SKM-1 (cell line): ENCODE results near the gene CUX1.

Experiments used
- DNase-seq: peaks from one replicate; lab custom pipeline; 2025; ENCODE audit not compliant: unreplicated experiment; lab: John Stamatoyannopoulos, UW

Gene CUX1

GRCh38 chr7:102280521-102280920 lies 463.1 kb downstream of the CUX1 start:
- no peak for DNase-seq

DNA sequence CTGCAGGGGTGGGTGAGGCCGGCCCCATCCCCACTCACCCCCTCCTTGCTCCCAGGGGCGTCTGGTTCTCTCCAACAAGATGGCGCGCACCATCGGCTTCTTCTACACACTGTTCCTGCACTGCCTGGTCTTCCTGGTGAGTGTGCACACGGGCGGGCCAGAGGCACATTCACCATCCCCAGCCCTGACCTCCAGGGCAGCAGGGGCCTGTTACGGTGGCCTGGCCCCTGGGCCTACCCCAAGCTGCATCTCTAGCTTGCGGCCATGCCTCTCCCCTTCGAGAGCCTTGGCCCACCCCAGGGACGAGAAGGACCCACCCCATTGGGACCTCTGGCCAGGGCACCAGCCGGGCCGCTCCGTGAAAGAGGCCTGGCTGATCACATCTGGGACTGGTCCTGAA lies 464.4 kb downstream of the CUX1 start:
- DNase-seq = no peak

- no peak for DNase-seq
Observed at GRCh38 chr7:102282465-102283362, 465.3 kb downstream of the CUX1 start.

- no peak for DNase-seq
Observed at GRCh38 chr7:102283477-102284189, 466.2 kb downstream of the CUX1 start.

DNA sequence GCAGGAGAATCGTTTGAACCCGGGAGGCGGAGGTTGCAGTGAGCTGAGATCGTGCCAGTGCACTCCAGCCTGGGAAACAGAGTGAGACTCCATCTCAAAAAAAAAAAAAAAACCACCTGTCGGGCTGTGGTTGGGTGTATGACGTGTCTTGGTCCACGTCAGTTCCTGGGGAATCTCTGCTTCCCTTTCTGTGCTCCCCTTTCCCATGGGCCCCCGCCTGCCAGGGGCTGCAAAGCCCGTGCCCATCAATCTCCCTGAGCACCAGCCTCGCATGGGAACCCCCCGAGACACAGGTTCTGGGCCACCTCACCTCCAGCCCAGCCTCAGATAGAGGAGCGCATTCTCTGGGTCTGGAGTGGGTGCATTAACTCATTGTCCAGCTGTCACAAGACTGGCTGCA lies 467.0 kb downstream of the CUX1 start:
- no peak for DNase-seq

DNA sequence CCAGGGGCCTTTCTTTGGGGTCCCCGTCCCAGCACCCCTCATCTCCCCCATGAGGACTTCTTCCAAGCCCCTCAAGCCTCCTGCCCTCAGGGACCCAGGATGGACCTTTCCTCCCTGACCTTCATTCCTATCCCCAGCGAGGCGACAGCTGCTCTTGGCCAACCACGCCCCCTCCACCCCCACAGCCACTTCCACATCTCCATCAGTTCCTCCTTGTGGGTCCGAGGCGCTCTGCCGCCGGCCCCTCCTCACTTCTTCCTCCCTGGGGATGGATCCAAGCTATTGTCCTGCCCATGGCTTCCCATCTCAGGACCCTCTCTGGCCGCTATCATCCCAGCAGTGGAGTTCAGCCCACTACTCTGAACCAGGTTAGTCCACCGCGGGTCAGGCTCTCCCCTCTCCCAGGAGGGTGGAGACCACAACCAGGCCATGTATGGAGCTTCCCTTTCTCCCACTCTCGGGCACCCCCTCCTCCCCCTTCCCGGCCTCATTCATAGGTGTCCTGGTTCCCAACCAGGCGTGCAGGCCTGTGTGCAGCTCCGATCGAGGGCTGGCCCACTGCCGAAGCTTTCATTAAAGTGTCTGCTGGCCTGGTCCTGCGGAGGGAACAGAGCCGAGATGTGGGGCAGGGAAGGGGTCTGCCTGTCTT lies 467.6 kb downstream of the CUX1 start:
- peak; percentile 36 for DNase-seq

DNA sequence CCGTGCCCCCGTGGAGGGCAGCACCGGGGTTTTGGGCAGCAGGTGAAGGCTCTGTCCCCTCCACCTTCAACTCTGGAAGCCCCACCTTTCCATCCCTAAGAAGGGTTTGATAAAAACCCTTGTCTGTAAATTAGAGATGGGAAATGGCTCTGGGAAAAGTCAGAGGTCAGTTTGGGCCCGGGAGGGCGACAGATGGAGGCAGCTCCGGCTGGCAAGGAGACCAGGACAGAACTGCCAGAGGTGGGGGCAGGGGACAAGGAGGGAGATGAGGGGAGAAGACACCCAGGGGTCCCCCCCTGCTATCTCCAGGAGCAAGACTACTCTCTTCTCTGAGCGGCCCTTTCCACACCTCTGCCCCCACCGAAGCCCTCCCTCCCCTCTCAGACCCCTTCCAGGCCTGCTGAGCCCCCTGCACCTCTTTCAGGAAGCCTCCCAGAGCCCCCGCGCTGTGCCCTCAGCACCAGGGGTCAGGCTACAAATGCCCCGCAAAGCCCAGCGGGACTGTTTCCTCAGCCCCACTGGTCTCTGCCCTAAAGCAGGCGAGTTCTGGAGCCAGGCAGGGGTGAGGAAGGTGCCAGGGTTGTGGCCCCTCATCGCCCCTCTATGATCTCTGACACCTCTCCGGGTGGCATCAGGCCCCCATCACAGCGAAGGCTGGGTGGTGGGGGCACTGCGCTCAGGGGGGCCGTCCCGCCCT lies 468.3 kb downstream of the CUX1 start:
- no peak for DNase-seq

GRCh38 chr7:102286237-102287110 lies 469.0 kb downstream of the CUX1 start, which contains the start of gene SH2B2:
Gene SH2B2 (plus strand): TSS chr7:102286868. CDS start chr7:102300551, 13,683 bp downstream.
- DNase-seq = peak; percentile 53

DNA sequence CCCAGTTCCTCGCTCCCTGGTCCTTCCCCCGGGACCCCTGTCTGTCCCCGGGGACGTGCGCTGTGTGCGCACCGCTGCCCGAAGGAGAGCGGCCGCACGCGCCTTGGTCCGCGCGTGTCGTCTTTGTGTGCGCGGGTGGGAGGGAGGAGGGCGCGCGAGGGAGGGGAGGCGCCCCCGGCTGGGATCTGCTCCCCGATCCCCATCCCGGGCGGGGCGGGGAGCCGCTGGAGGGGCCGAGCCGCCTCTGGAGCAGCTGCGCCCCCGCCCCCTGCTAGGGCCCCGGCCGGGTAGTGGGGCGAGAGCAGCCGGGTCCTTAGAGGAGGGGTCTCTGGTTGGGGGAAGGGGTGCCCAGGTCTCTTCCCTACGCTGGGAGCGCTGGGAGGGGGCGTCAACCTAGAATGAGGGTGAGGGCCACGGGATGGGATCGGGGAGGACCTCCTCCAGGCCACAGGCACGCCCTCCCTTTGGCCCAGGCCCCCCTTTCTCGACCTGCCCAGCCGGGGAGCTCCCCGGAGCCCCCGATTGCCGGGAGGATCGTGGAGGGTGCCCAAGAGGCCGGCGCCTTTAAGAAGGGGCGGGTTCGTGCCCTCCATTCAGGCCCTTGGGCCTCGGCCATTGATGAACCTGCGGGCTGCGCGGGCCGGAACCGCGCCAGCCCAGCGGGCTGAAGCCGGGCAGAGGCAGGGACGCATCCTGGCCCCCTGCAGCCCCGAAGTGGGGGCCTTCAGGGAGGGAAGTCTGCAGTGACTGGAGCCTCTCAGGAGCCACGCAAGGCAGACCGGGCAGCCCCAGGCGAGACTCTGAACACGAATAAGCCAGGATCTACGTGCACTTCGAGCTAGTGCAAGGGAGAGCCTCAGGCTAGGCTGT lies 469.9 kb downstream of the CUX1 start:
- no peak for DNase-seq

DNA sequence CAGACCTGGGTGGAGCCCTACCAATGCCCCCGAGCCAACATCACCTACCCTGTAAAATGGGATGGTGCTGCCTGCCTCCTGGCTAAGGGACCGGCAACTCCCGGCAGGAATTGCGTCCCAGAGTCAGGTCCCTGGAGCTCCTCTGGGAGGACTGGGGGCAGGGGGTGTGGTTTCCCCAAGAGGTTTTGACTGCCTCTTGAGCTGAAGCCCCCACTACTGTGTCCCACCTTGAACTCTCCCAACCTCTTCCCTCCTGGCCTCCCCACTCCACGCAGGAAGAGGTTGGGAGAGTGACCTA lies 470.5 kb downstream of the CUX1 start:
- no peak for DNase-seq

DNA sequence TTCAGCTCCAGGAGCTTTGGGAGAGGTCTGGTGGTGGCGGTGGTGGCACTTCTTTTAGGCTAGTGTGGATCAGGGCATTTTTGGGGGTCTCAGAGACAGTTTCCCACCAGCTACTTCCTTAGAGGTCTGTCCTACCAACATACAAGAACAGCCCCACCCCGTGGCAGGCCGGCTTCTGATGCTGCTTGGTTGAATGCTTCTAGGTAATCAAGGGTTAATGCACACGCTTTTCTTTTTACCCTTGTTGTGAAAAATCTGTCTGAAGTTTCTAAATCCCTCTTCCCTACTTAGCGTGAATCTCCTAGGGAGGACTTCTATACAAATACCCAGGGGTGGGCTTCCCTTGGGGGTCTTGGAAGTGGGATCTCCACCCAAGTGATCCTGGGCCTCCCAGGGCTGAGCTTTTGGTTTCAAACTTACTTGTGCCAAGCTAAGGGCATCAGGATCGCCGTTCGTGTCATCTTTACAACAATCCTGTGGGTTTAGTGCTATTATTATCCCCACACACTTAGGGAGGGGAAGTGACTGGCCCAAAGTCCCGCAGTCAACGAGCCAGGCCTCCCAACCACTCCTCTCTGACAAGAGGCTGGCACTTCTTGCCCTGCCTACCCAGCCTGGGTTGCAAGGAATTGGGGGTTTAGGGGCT lies 471.0 kb downstream of the CUX1 start:
- DNase-seq = peak; percentile 40

DNA sequence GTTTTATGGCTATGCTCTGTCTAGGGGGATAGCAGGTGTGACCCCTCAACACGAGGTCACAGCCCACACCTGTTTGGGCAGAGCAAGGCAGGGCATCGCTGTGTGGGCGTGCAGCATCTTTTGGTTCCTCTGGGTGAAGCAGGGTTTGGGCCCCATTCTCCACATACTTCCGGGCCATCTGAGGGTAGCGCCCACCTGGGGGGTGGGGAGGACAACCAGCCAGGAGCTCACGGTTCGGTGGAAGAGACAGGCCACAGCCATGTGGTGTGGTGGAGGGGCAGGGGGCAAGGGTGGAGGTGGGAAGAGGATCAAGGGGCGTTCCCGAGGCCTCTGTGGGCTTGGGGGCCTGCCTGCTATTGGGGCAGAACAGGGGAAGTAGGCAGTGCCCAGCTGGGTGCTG lies 471.6 kb downstream of the CUX1 start:
- DNase-seq = no peak

GRCh38 chr7:102291056-102291915 lies 473.9 kb downstream of the CUX1 start:
- DNase-seq = no peak

- DNase-seq = no peak
Observed at GRCh38 chr7:102291916-102292267, 474.5 kb downstream of the CUX1 start.

- DNase-seq = no peak
Observed at GRCh38 chr7:102292813-102293798, 475.7 kb downstream of the CUX1 start.

DNA sequence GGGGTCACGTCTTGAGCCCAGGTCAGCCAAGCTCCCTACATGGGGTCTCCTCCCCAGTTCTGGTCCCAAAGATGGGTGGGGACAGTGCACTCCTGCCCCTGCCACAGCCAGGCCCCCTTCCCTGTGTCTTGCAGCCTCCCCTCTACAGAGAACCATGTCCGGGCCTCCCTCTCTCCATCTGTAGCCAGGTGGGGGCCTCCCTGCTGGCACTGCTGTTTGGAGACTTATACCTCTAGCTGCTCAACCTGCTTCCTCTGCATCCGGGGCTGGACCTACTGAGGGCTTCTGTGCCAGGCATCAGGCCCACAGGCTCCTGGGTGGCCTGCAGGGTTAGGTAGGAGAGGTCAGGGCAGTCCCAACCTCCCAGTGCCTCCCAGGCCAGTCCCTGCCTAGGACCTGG lies 477.2 kb downstream of the CUX1 start:
- DNase-seq = no peak
